Duodenal mucosa (tissue), 2 donors: ENCODE data around the gene DAND5.

Source experiments
- H3K27ac ChIP-seq: one replicate; pipeline ENCODE4 v1.7.0; 2013; ENCODE audit warnings: low read depth, low read length
- H3K27me3 ChIP-seq, 2 donors: one replicate each; pipeline ENCODE4 v1.7.0; 2013; ENCODE audit warnings: low read length in 2 of 2, control low read depth in 1 of 2; ENCODE audit not compliant: insufficient read depth in 2 of 2, control insufficient read depth in 1 of 2
- H3K36me3 ChIP-seq, 2 donors: one replicate each; pipeline ENCODE4 v1.7.0; 2013; ENCODE audit warnings: low read length in 2 of 2, control low read depth in 1 of 2; ENCODE audit not compliant: insufficient read depth in 2 of 2, control insufficient read depth in 1 of 2
- H3K4me1 ChIP-seq, 2 donors: one replicate each; pipeline ENCODE4 v1.7.0; 2013; ENCODE audit warnings: low read length in 2 of 2, control low read depth in 1 of 2; ENCODE audit not compliant: insufficient read depth in 2 of 2, control insufficient read depth in 1 of 2
- H3K4me3 ChIP-seq, 2 donors: one replicate each; pipeline ENCODE4 v1.7.0; 2013; ENCODE audit warnings: low read length in 2 of 2, low read depth in 1 of 2
- H3K9ac ChIP-seq, 2 donors: one replicate each; pipeline ENCODE4 v1.7.0; 2013; ENCODE audit warnings: low read length in 2 of 2, low read depth in 1 of 2
- H3K9me3 ChIP-seq, 2 donors: one replicate each; pipeline ENCODE4 v1.7.0; 2013; ENCODE audit warnings: low read length in 2 of 2, control low read depth in 1 of 2; ENCODE audit not compliant: control insufficient read depth in 1 of 2

The DAND5 gene

GRCh38 chr19:12969292-12969988 is at the start of gene DAND5:
Gene DAND5 (plus strand): TSS chr19:12969576. CDS start chr19:12969661, 85 bp downstream.
- Histone ChIP-seq H3K27me3 (peaks cover 0 to 4% of the 10 kb centered on the region in 2 donors), H3K4me3 (no peak within 1 kb of the TSS), H3K9me3 (no peaks in the 10 kb centered on the region), H3K36me3 (no peaks in the 10 kb centered on the region), H3K27ac (no peak within 1 kb of the TSS), H3K9ac (no peak within 1 kb of the TSS), H3K4me1 (peaks cover 0 to 8% of the 10 kb centered on the region in 2 donors)

- no peak overlapping the region for H3K9ac ChIP-seq
- no peak overlapping the region for H3K27ac ChIP-seq
- peaks cover 16 to 29% of the 10 kb centered on the region in 2 donors for H3K36me3 ChIP-seq
- no peak overlapping the region for H3K4me3 ChIP-seq
- H3K9me3 ChIP-seq: no peaks in the 10 kb centered on the region
- no peaks in the 10 kb centered on the region for H3K4me1 ChIP-seq
- H3K27me3 ChIP-seq: no peaks in the 10 kb centered on the region
These were observed 48.3 kb upstream of the DAND5 start for GRCh38 chr19:12921047-12921446.

- Histone ChIP-seq H3K27me3 (no peaks in the 10 kb centered on the region), H3K4me3 (no peak overlapping the region), H3K9me3 (no peaks in the 10 kb centered on the region), H3K27ac (no peak overlapping the region), H3K9ac (no peak overlapping the region), H3K4me1 (no peaks in the 10 kb centered on the region), H3K36me3 (peaks cover 24 to 42% of the 10 kb centered on the region in 2 donors)
These were observed 46.4 kb upstream of the DAND5 start for GRCh38 chr19:12922959-12923358.

- H3K9ac ChIP-seq: no peak overlapping the region
- peaks cover 33 to 60% of the 10 kb centered on the region in 2 donors for H3K36me3 ChIP-seq
- H3K9me3 ChIP-seq: no peaks in the 10 kb centered on the region
- no peak overlapping the region for H3K4me3 ChIP-seq
- H3K4me1 ChIP-seq: no peaks in the 10 kb centered on the region
- H3K27ac ChIP-seq: no peak overlapping the region
- no peaks in the 10 kb centered on the region for H3K27me3 ChIP-seq
These were observed 44.6 kb upstream of the DAND5 start for GRCh38 chr19:12924621-12925310.

GRCh38 chr19:12930002-12930645 is 39.3 kb upstream of the DAND5 start:
- Histone ChIP-seq H3K36me3 (peaks cover 26 to 43% of the 10 kb centered on the region in 2 donors), H3K4me1 (peaks cover 11 to 18% of the 10 kb centered on the region in 2 donors), H3K4me3 (no peak overlapping the region), H3K27ac (no peak overlapping the region), H3K9ac (no peak overlapping the region), H3K9me3 (no peaks in the 10 kb centered on the region), H3K27me3 (no peaks in the 10 kb centered on the region)

- Histone ChIP-seq H3K36me3 (peaks cover 17 to 30% of the 10 kb centered on the region in 2 donors), H3K9ac (peak overlapping the region; percentile 86 to 98), H3K27me3 (no peaks in the 10 kb centered on the region), H3K27ac (peak overlapping the region; percentile 59), H3K9me3 (no peaks in the 10 kb centered on the region), H3K4me3 (peak overlapping the region; percentile 99 to 100), H3K4me1 (peaks cover 17 to 23% of the 10 kb centered on the region in 2 donors)
These were observed 36.7 kb upstream of the DAND5 start for GRCh38 chr19:12932392-12933286.

- H3K9ac ChIP-seq: peak within 1 kb of the TSS; percentile 86 to 98
- H3K9me3 ChIP-seq: no peaks in the 10 kb centered on the region
- H3K27ac ChIP-seq: peak within 1 kb of the TSS; percentile 59
- H3K36me3 ChIP-seq: peaks cover 11 to 24% of the 10 kb centered on the region in 2 donors
- H3K27me3 ChIP-seq: no peaks in the 10 kb centered on the region
- peaks cover 20 to 27% of the 10 kb centered on the region in 2 donors for H3K4me1 ChIP-seq
- H3K4me3 ChIP-seq: peak within 1 kb of the TSS; percentile 99 to 100
These were observed 35.9 kb upstream of the DAND5 start, which contains the start of gene FARSA for GRCh38 chr19:12933287-12934072. Gene FARSA (minus strand): TSS chr19:12933711. CDS start chr19:12933696, 15 bp downstream.

GRCh38 chr19:12935071-12935470 is 34.3 kb upstream of the DAND5 start:
- H3K4me1 ChIP-seq: peaks cover 27 to 35% of the 10 kb centered on the region in 2 donors
- no peak overlapping the region for H3K9ac ChIP-seq
- H3K27ac ChIP-seq: no peak overlapping the region
- H3K36me3 ChIP-seq: peaks cover 8 to 12% of the 10 kb centered on the region in 2 donors
- no peak overlapping the region for H3K4me3 ChIP-seq
- H3K27me3 ChIP-seq: no peaks in the 10 kb centered on the region
- no peaks in the 10 kb centered on the region for H3K9me3 ChIP-seq

- H3K4me1 ChIP-seq: peaks cover 38 to 49% of the 10 kb centered on the region in 2 donors
- H3K27me3 ChIP-seq: no peaks in the 10 kb centered on the region
- no peak overlapping the region for H3K4me3 ChIP-seq
- H3K27ac ChIP-seq: no peak overlapping the region
- no peak overlapping the region for H3K9ac ChIP-seq
- no peaks in the 10 kb centered on the region for H3K9me3 ChIP-seq
- H3K36me3 ChIP-seq: peaks cover 12 to 18% of the 10 kb centered on the region in 2 donors
These were observed 32.8 kb upstream of the DAND5 start for GRCh38 chr19:12936582-12936981.
